ENCODE results near the gene NMT2. TPM values are rescaled to one million over a fixed set of nuclear protein-coding genes. Genes with fewer than 3 reads are reported as not detected.

NMT2 gene
- total and polyA plus RNA-seq, 2 of the 4 experiments (the other 2 are of a cell fraction): 18.7 to 41.0 TPM

DNA sequence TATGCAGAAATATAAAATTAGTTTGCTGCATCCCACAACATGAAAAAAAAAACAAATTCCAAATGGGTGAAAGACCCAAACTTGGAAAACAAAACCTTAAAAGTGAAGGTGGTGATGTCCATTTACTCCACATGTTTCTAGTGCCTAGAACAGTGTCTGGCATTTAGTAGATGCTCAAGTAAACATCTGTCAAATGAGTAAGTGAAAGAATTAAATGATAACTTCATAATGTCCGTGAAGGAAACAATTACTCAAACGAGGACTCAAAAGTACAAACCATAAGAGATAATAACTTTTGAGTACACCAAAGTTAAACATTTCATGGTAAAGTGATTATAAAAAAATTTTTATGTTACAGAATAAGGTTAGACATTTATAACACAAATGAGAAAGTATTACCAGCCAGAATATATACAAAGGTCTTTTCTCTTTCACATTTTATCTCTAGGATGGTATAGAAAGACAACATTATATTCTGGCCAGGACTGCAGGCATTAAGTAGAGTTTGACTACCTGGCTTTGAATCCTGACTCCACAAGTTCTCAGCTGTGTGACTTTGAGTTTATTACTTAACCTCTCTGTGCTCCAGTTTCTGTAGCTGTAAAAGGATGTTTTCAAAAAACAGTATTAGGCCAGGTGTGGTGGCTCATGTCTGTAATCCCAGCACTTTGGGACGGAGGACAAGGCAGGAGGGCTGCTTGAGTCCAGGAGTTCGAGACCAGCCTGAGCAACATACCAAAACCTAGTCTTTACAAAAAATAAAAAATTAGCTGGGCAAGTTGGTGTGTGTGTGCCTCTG lies 20.7 kb downstream of the NMT2 start:
- TF ChIP-seq RCOR1 (IDR thresholded peaks at IDR 0.05; ENCODE audit: insufficient replicate concordance, low read length) (no peak), MAZ (IDR thresholded peaks at IDR 0.05; ENCODE audit: borderline replicate concordance, low read depth, low read length) (no peak), RFX5 (IDR thresholded peaks at IDR 0.05; ENCODE audit: low read depth, low read length) (no peak), NFE2L2 (IDR thresholded peaks at IDR 0.05; ENCODE audit: low read depth, low read length) (no peak), SMC3 (IDR thresholded peaks at IDR 0.05; ENCODE audit: low read depth, low read length) (no peak)
- H3K4me1 ChIP-seq (ENCODE audit: control insufficient read depth, insufficient read depth, low read length): no peaks in the 10 kb centered on the region; the same call in 1 of the 2 replicates
- no peak overlapping the region for H4K5ac ChIP-seq (ENCODE audit: low read depth, low read length)

More for the DNA sequence above, 20.7 kb downstream of the NMT2 start:
- Histone ChIP-seq H4K91ac (ENCODE audit: insufficient read depth, low read depth, low read length) (no peak overlapping the region), H3K23ac (ENCODE audit: low read depth, low read length) (no peak overlapping the region), H2AK5ac (ENCODE audit: low read depth, low read length) (no peak overlapping the region), H2AFZ (replicated peaks; ENCODE audit: low read length, poor library complexity) (no peak overlapping the region), H3K18ac (ENCODE audit: low read depth, low read length) (no peak overlapping the region), H2AK9ac (replicated peaks; ENCODE audit: low read depth, low read length, poor library complexity) (no peak overlapping the region), H3K79me1 (ENCODE audit: low read depth in 1 of 2, low read length in 2 of 2) (peaks cover 53 to 62% of the 10 kb centered on the region in 2 experiments), H3K27me3 (ENCODE audit: control insufficient read depth, insufficient read depth, low read length) (no peaks in the 10 kb centered on the region), H2BK15ac (ENCODE audit: low read depth, low read length) (no peak overlapping the region), H4K20me1 (ENCODE audit: insufficient read depth, low read length) (peaks cover 19% of the 10 kb centered on the region), H4K8ac (ENCODE audit: low read depth in 2 of 2, low read length in 2 of 2) (no peak overlapping the region), H3K27ac (ENCODE audit: insufficient read depth, low read length) (no peak overlapping the region), H3K9ac (ENCODE audit: low read depth, low read length) (no peak overlapping the region), H3K4ac (ENCODE audit: low read depth, low read length) (no peak overlapping the region), H3K9me1 (ENCODE audit: insufficient read depth, low read length) (peaks cover 6% of the 10 kb centered on the region; the same call in 1 of the 2 replicates), H2BK5ac (ENCODE audit: low read depth, low read length, poor library complexity, severe bottlenecking) (no peak overlapping the region), H3K4me2 (ENCODE audit: low read depth, low read length) (no peak overlapping the region), H3K9me3 (ENCODE audit: control insufficient read depth, insufficient read depth, low read length) (no peaks in the 10 kb centered on the region), H3K36me3 (ENCODE audit: control insufficient read depth, insufficient read depth, low read length) (no peaks in the 10 kb centered on the region; the same call in 1 of the 2 replicates), H3K4me3 (ENCODE audit: insufficient read depth, low read depth, low read length) (no peak overlapping the region), H3K14ac (replicated peaks; ENCODE audit: low read depth, low read length) (no peak overlapping the region), H3K56ac (ENCODE audit: extremely low read depth, insufficient read depth, low read length) (no peak overlapping the region), H2BK20ac (ENCODE audit: low read depth, low read length) (no peak overlapping the region), H2BK120ac (ENCODE audit: low read depth, low read length) (no peak overlapping the region)
- WGBS, 2 experiments (ENCODE audit: extremely low coverage in 2 of 2, insufficient read length in 1 of 2): no CpG with 5 or more reads among the region's 4 CpGs
- dilution Hi-C loops (cut with HindIII; ENCODE audit: low sequenced_read_pairs, unreplicated experiment) (no loop called here), intact Hi-C loops (cut with micrococcal nuclease) (no loop called here), in situ Hi-C loops (cut with MboI; ENCODE audit: low sequenced_read_pairs) (no loop called here)
- ATAC-seq (ENCODE audit: low read depth) (no peak), DNase-seq (no peak)
- CTCF ChIA-PET: no interaction called here
- POLR2A ChIA-PET (ENCODE audit: unreplicated experiment): interaction anchor here (0.5 kb wide), 1 partner anchor 281 kb away, joined by 5 read pairs; no protein-coding TSS in a partner anchor
- BruUV-seq (replicated peaks): no TSS peak
